ENCODE data around the gene AP3S2. TPM values are rescaled to one million over a fixed set of nuclear protein-coding genes. Genes with fewer than 3 reads are reported as not detected.

Gene AP3S2
- total and polyA plus RNA-seq, 7 donors, result 24.1 to 88.5 (median 33.5) TPM

DNA sequence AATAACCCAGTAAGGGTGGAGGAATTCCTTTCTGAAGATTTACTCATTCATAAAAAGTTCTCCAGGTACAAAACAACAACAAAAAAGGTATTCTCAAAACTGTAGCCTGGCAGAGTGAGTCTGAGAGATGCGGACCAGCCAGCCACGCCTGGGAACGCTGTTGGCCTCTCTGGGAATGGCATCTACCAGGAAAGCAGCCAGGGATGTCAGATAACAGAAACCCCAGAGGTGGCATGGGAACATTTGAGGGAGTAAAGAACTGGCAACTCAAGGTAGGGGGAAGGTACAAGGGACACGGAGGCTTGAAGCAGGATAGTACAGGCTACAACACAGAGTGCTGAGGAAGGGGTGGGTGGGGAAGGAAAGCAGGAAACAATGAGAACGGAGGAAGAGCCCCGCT, 7.1 kb upstream of the AP3S2 start:
- Histone ChIP-seq H3K36me3 (peaks cover 20 to 49% (median 30%) of the 10 kb centered on the region in 4 donors), H3K4me1 (no peaks in the 10 kb centered on the region), H3K27me3 (no peaks in the 10 kb centered on the region), H3K27ac (no peak overlapping the region), H3K9me3 (no peaks in the 10 kb centered on the region), H3K4me3 (no peak overlapping the region)
- intact Hi-C loops (cut with DNase I), result no loop called here
- 83 to 86% methylated on average over 6 of the region's 6 CpGs for WGBS, 2 donors
- no peak for TF ChIP-seq POLR2A (IDR thresholded peaks at IDR 0.05)
- TF ChIP-seq POLR2AphosphoS5 (IDR thresholded peaks at IDR 0.05), result no peak
- TF ChIP-seq EP300 (IDR thresholded peaks at IDR 0.05), result no peak
- TF ChIP-seq, protein P1, sequence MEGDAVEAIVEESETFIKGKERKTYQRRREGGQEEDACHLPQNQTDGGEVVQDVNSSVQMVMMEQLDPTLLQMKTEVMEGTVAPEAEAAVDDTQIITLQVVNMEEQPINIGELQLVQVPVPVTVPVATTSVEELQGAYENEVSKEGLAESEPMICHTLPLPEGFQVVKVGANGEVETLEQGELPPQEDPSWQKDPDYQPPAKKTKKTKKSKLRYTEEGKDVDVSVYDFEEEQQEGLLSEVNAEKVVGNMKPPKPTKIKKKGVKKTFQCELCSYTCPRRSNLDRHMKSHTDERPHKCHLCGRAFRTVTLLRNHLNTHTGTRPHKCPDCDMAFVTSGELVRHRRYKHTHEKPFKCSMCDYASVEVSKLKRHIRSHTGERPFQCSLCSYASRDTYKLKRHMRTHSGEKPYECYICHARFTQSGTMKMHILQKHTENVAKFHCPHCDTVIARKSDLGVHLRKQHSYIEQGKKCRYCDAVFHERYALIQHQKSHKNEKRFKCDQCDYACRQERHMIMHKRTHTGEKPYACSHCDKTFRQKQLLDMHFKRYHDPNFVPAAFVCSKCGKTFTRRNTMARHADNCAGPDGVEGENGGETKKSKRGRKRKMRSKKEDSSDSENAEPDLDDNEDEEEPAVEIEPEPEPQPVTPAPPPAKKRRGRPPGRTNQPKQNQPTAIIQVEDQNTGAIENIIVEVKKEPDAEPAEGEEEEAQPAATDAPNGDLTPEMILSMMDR (IDR thresholded peaks at IDR 0.05), result no peak
- no peak for DNase-seq

GRCh38 chr15:89899951-89900567, 6.3 kb upstream of the AP3S2 start:
- peaks cover 20 to 47% (median 30%) of the 10 kb centered on the region in 4 donors for H3K36me3 ChIP-seq
- 94 to 95% methylated on average over 3 of the region's 3 CpGs for WGBS, 2 donors
- no peaks in the 10 kb centered on the region for H3K4me1 ChIP-seq
- H3K9me3 ChIP-seq, result no peaks in the 10 kb centered on the region
- no peaks in the 10 kb centered on the region for H3K27me3 ChIP-seq
- intact Hi-C loops (cut with DNase I), result loop anchor here (5.0 to 10.0 kb wide), 2 partner anchors 172 to 335 kb away; partner anchors contain the start of genes CIB1 and GDPGP1
- no peak for DNase-seq
- H3K4me3 ChIP-seq, result no peak overlapping the region
- TF ChIP-seq, protein P1 (IDR thresholded peaks at IDR 0.05), result no peak
- TF ChIP-seq POLR2A (IDR thresholded peaks at IDR 0.05), result no peak
- no peak for TF ChIP-seq EP300 (IDR thresholded peaks at IDR 0.05)
- no peak overlapping the region for H3K27ac ChIP-seq

- H3K36me3 ChIP-seq, result peaks cover 20 to 44% (median 28%) of the 10 kb centered on the region in 4 donors
- intact Hi-C loops (cut with DNase I), result loop anchor here (5.0 to 10.0 kb wide), 2 partner anchors 173 to 335 kb away; partner anchors contain the start of genes CIB1 and GDPGP1
- H3K27ac ChIP-seq, result no peak overlapping the region
- H3K4me1 ChIP-seq, result peaks cover 0 to 2% (median under 1%) of the 10 kb centered on the region in 4 donors
- TF ChIP-seq, protein P1 (IDR thresholded peaks at IDR 0.05), result no peak
- TF ChIP-seq POLR2A (IDR thresholded peaks at IDR 0.05) (no peak), EP300 (IDR thresholded peaks at IDR 0.05) (no peak), POLR2AphosphoS5 (IDR thresholded peaks at IDR 0.05) (no peak)
- no peak overlapping the region for H3K4me3 ChIP-seq
- H3K27me3 ChIP-seq, result no peaks in the 10 kb centered on the region
- H3K9me3 ChIP-seq, result no peaks in the 10 kb centered on the region
- 57 to 81% methylated on average over 12 of the region's 12 CpGs for WGBS, 2 donors
- no peak for DNase-seq
Measured at GRCh38 chr15:89899295-89899945, 5.6 kb upstream of the AP3S2 start.

- 85 to 86% methylated on average over 7 of the region's 7 CpGs for WGBS, 2 donors
- DNase-seq, result no peak
- TF ChIP-seq, protein P1 (IDR thresholded peaks at IDR 0.05), result peak in 2 of 4 experiments; percentile 19 to 30
- TF ChIP-seq EP300 (IDR thresholded peaks at IDR 0.05), result no peak
- Histone ChIP-seq H3K27ac (no peak overlapping the region), H3K9me3 (no peaks in the 10 kb centered on the region), H3K36me3 (peaks cover 16 to 37% (median 23%) of the 10 kb centered on the region in 4 donors), H3K4me1 (peaks cover 0 to 3% (median 2%) of the 10 kb centered on the region in 4 donors), H3K4me3 (no peak overlapping the region), H3K27me3 (no peaks in the 10 kb centered on the region)
- intact Hi-C loops (cut with DNase I), result loop anchor here (5.0 to 10.0 kb wide), 2 partner anchors 174 to 336 kb away; partner anchors contain the start of genes CIB1 and GDPGP1
Measured at GRCh38 chr15:89898614-89899294, 5.0 kb upstream of the AP3S2 start.
